Pancreas (tissue), 10 donors: ENCODE results near the gene USP20. TPM values are rescaled to one million over a fixed set of nuclear protein-coding genes. Genes with fewer than 3 reads are reported as not detected.

Experiments
- ATAC-seq, 4 donors: fragments of 200-7000 bp; cut with Tn5 transposase; one replicate each; pipeline versions ENCODE4 v1.8.0 to v1.9.1; 2020; ENCODE audit warnings: mild to moderate bottlenecking in 4 of 4, moderate library complexity in 4 of 4
- DNase-seq, 6 donors: peaks; one replicate each; pipeline ENCODE4 v3.0.0-alpha.2; 2020
- FAIRE-seq: peaks from 2 replicates; lab custom pipeline; 2012; peaks lifted over from hg19 to GRCh38; lab: Jason Lieb, UNC
- H3K27ac ChIP-seq, 4 donors: fragments of 200-600 bp; sonication (generic); 1 replicate in 3 of 4; 2 replicates in 1 of 4; pipeline versions ENCODE4 v1.5.0 to v1.8.0; 2020
- H3K27me3 ChIP-seq, 4 donors: fragments of 200-600 bp; one replicate each; pipeline ENCODE4 v1.8.0; 2021
- H3K36me3 ChIP-seq, 3 donors: fragments of 200-600 bp; sonication (generic) in 1 of 3; one replicate each; pipeline versions ENCODE4 v1.5.0 to v1.8.0; 2020 to 2021
- H3K4me1 ChIP-seq, 3 donors: fragments of 200-600 bp; one replicate each; pipeline ENCODE4 v1.8.0; 2021
- H3K4me3 ChIP-seq, 4 donors: fragments of 200-600 bp; sonication (generic) in 2 of 4; one replicate each; pipeline versions ENCODE4 v1.5.0 to v1.8.0; 2020 to 2021
- H3K9me3 ChIP-seq, 4 donors: fragments of 200-600 bp; one replicate each; pipeline ENCODE4 v1.8.0; 2021
- CTCF ChIP-seq, 4 donors: fragments of 200-600 bp; sonication (generic) in 3 of 4; IDR thresholded peaks; one replicate each; pipeline versions ENCODE4 v1.5.0 to v1.8.0; 2021; ENCODE audit warnings: antibody characterized with exemption in 4 of 4
- WGBS, 2 donors: extraction: QIAGEN DNeasy Blood & Tissue Kit; methylation state at CpG; one replicate each; pipeline ENCODE4 v1.1.7; 2013; 5-methylcytosine and 5-hydroxymethylcytosine counted together
- intact Hi-C, 3 donors: fragments of 100-400 bp; cut with DNase I; formaldehyde crosslinking; loops; one replicate each; pipeline versions ENCODE4 v1.11.1 to v1.14.2; 2022
- polyA plus RNA-seq, 2 donors: library from polyadenylated mRNA; stranded (reverse); fragments of 200-250 nt; gene quantifications; one replicate each; pipeline ENCODE4 v1.2.3, GENCODE V29; 2013
- total RNA-seq, 6 donors: library from RNA; stranded (reverse); fragmentation: NEBNext Ultra II Directional in 4 of 6; extraction: Animal tissue kit (Norgen Biotek cat#: 25700) in 4 of 6; gene quantifications; one replicate each; pipeline versions ENCODE4 v1.2.1 to v1.2.4, GENCODE V29; 2021 to 2023
- donor health status: healthy with polysubstance abuse.
- donor health status: DM: no; HTN: no; CAD: no; lungs with moderate emphysema.
- donor health status: DM: no; HTN: no; CAD: no.
- donor health status: control.
- donor health status: control.
- donor health status: Bipolar disorder and iron deficiency.
- donor health status: DM: yes; HTN: yes; CAD: no.
- donor health status: DM: no; HTN: no; CAD: no.
- donor health status: DM: no; HTN: no; CAD: no.
- donor health status: DM: yes; HTN: yes; CAD: no.

The USP20 gene
- total and polyA plus RNA-seq, 8 donors: 9.7 to 54.8 (median 14.0) TPM

GRCh38 chr9:129875687-129876395 lies 40.6 kb downstream of the USP20 start:
- H3K36me3 ChIP-seq: peaks cover 0 to 47% (median 13%) of the 10 kb centered on the region in 3 donors
- DNase-seq (no peak), ATAC-seq (no peak), FAIRE-seq (no peak)
- H3K27ac ChIP-seq: no peak overlapping the region
- no peak for TF ChIP-seq CTCF (IDR thresholded peaks at IDR 0.05)
- no peaks in the 10 kb centered on the region for H3K27me3 ChIP-seq
- no peaks in the 10 kb centered on the region for H3K4me1 ChIP-seq
- H3K4me3 ChIP-seq: no peak overlapping the region
- intact Hi-C loops: no loop called here
- no peaks in the 10 kb centered on the region for H3K9me3 ChIP-seq
- WGBS, 2 donors: 96 to 97% methylated on average over 26 to 27 of the region's 27 CpGs

GRCh38 chr9:129876815-129877214 lies 41.6 kb downstream of the USP20 start:
- TF ChIP-seq CTCF (IDR thresholded peaks at IDR 0.05): no peak
- H3K4me3 ChIP-seq: no peak overlapping the region
- no peaks in the 10 kb centered on the region for H3K4me1 ChIP-seq
- no peak for DNase-seq
- H3K36me3 ChIP-seq: peaks cover 0 to 54% (median 13%) of the 10 kb centered on the region in 3 donors
- no peak for ATAC-seq
- no peaks in the 10 kb centered on the region for H3K9me3 ChIP-seq
- 90% methylated on average over 7 of the region's 7 CpGs for WGBS, 2 donors
- no peak overlapping the region for H3K27ac ChIP-seq
- FAIRE-seq: no peak
- intact Hi-C loops: no loop called here
- no peaks in the 10 kb centered on the region for H3K27me3 ChIP-seq

- peaks cover 0 to 54% (median 13%) of the 10 kb centered on the region in 3 donors for H3K36me3 ChIP-seq
- FAIRE-seq: no peak
Observed at GRCh38 chr9:129878291-129878690, 43.0 kb downstream of the USP20 start.

GRCh38 chr9:129879103-129879699 lies 43.9 kb downstream of the USP20 start:
- WGBS, 2 donors: 91% methylated on average over 16 to 17 of the region's 17 CpGs
- H3K27ac ChIP-seq: no peak overlapping the region
- DNase-seq: peak in 1 of 6 donors; percentile 76
- no peaks in the 10 kb centered on the region for H3K27me3 ChIP-seq
- H3K4me1 ChIP-seq: peaks cover 0 to 6% (median 4%) of the 10 kb centered on the region in 3 donors
- intact Hi-C loops: no loop called here
- no peak for ATAC-seq
- H3K9me3 ChIP-seq: no peaks in the 10 kb centered on the region
- peaks cover 0 to 45% (median 13%) of the 10 kb centered on the region in 3 donors for H3K36me3 ChIP-seq
- no peak for TF ChIP-seq CTCF (IDR thresholded peaks at IDR 0.05)
- H3K4me3 ChIP-seq: no peak overlapping the region
- no peak for FAIRE-seq

More at GRCh38 chr9:129878291-129878690, 43.0 kb downstream of the USP20 start:
- no peak for TF ChIP-seq CTCF (IDR thresholded peaks at IDR 0.05)
- Histone ChIP-seq H3K27ac (no peak overlapping the region), H3K27me3 (no peaks in the 10 kb centered on the region), H3K4me1 (no peaks in the 10 kb centered on the region), H3K4me3 (no peak overlapping the region), H3K9me3 (no peaks in the 10 kb centered on the region)
- intact Hi-C loops: no loop called here
- DNase-seq (peak in 1 of 6 donors; percentile 70), ATAC-seq (no peak)
- WGBS, 2 donors: 92 to 94% methylated on average over 11 of the region's 11 CpGs
